H1 (cell line): Measurements from ENCODE around the gene JPT1. TPM values are rescaled to one million over a fixed set of nuclear protein-coding genes. Genes with fewer than 3 reads are reported as not detected.

Experiments
- CTCF ChIA-PET: fragments of 300-600 bp; sonication (Branson Sonifier 250); formaldehyde crosslinking; loops from one replicate; lab custom pipeline; 2021; ENCODE audit not compliant: partially characterized antibody; lab: Charles Lee
- POLR2A ChIA-PET: fragments of 300-600 bp; sonication (Branson Sonifier 250); formaldehyde crosslinking; loops from one replicate; lab custom pipeline; 2021; ENCODE audit warnings: inconsistent platforms; ENCODE audit not compliant: partially characterized antibody; lab: Charles Lee
- DNase-seq, 2 experiments: peaks; one replicate each; pipeline versions ENCODE4 v3.0.0 to v3.0.0-alpha.2; 2010 to 2022; ENCODE audit warnings: low spot score in 2 of 2, low read depth in 1 of 2, mixed read lengths in 1 of 2
- FAIRE-seq: peaks from 2 replicates; lab custom pipeline; 2011; peaks lifted over from hg19 to GRCh38; lab: Jason Lieb, UNC
- H2AFZ ChIP-seq: 2 replicates; pipeline ENCODE4 v1.8.1; 2012; ENCODE audit warnings: low read length, inconsistent platforms
- H2AK5ac ChIP-seq: 2 replicates; pipeline ENCODE4 v1.6.1; 2013; ENCODE audit warnings: low read depth, low read length
- H2BK120ac ChIP-seq: replicated peaks from 2 replicates; pipeline ENCODE3; 2013; ENCODE audit warnings: low read depth, low read length, inconsistent platforms
- H2BK12ac ChIP-seq: 2 replicates; pipeline ENCODE4 v1.6.1; 2013; ENCODE audit warnings: low read depth, low read length
- H2BK15ac ChIP-seq: 2 replicates; pipeline ENCODE4 v1.6.1; 2013; ENCODE audit warnings: low read length
- H2BK20ac ChIP-seq: 2 replicates; pipeline ENCODE4 v1.6.1; 2013; ENCODE audit warnings: low read length
- H2BK5ac ChIP-seq: 2 replicates; pipeline ENCODE4 v1.6.1; 2013; ENCODE audit warnings: low read depth, low read length
- H3K14ac ChIP-seq: 2 replicates; pipeline ENCODE4 v1.6.1; 2013; ENCODE audit warnings: inconsistent platforms; ENCODE audit not compliant: insufficient read length
- H3K18ac ChIP-seq: 2 replicates; pipeline ENCODE4 v1.6.1; 2013; ENCODE audit warnings: low read length; ENCODE audit errors: extremely low read depth
- H3K23ac ChIP-seq: 2 replicates; pipeline ENCODE4 v1.6.1; 2013; ENCODE audit warnings: inconsistent platforms; ENCODE audit not compliant: insufficient read length
- H3K23me2 ChIP-seq: 2 replicates; pipeline ENCODE4 v1.6.1; 2013; ENCODE audit warnings: low read depth, low read length
- H3K27ac ChIP-seq: 2 replicates; pipeline ENCODE4 v1.6.1; 2011; ENCODE audit warnings: low read depth, low read length, inconsistent platforms
- H3K27me3 ChIP-seq, 4 experiments: replicated peaks in 1 of 4; 1 replicate in 1 of 4; 2 replicates in 3 of 4; pipeline versions ENCODE4 v1.6.1 to v1.8.1; 2011 to 2013; ENCODE audit warnings: low read length in 3 of 4, mild to moderate bottlenecking in 3 of 4, inconsistent platforms in 2 of 4, mixed read lengths in 2 of 4, moderate library complexity in 1 of 4; ENCODE audit not compliant: control insufficient read depth in 3 of 4, insufficient read depth in 3 of 4; ENCODE audit errors: extremely low read depth in 1 of 4
- H3K36me3 ChIP-seq, 4 experiments: 2 replicates each; pipeline versions ENCODE4 v1.6.1 to v1.8.1; 2011 to 2013; ENCODE audit warnings: mild to moderate bottlenecking in 4 of 4, low read length in 3 of 4, moderate library complexity in 2 of 4, control low read depth in 1 of 4, inconsistent platforms in 1 of 4; ENCODE audit not compliant: insufficient read depth in 4 of 4, control insufficient read depth in 2 of 4
- H3K4ac ChIP-seq: replicated peaks from 2 replicates; pipeline ENCODE3; 2013; ENCODE audit warnings: low read length, low read depth, mixed read lengths, inconsistent platforms; ENCODE audit not compliant: insufficient read length
- H3K4me1 ChIP-seq, 4 experiments: replicated peaks in 1 of 4; 1 replicate in 1 of 4; 2 replicates in 3 of 4; pipeline versions ENCODE4 v1.6.1 to v1.8.1; 2011 to 2013; ENCODE audit warnings: low read length in 3 of 4, inconsistent platforms in 2 of 4, mixed read lengths in 1 of 4; ENCODE audit not compliant: insufficient read depth in 4 of 4, control insufficient read depth in 3 of 4
- H3K4me2 ChIP-seq, 2 experiments: 2 replicates each; pipeline versions ENCODE4 v1.6.1 to v1.8.1; 2011 to 2013; ENCODE audit warnings: low read depth in 2 of 2, low read length in 2 of 2, control low read depth in 1 of 2, inconsistent platforms in 1 of 2, mild to moderate bottlenecking in 1 of 2; ENCODE audit not compliant: insufficient read depth in 1 of 2
- H3K4me3 ChIP-seq, 4 experiments: fragments of 200-600, 300-600 bp in 1 of 4; sonication (generic), shearing (Covaris generic), sonication (Bioruptor Twin) in 1 of 4; 2 replicates each; pipeline versions ENCODE4 v1.5.1 to v1.8.1; 2011 to 2016; ENCODE audit warnings: low read length in 4 of 4, low read depth in 3 of 4, control low read depth in 2 of 4, inconsistent platforms in 2 of 4, mild to moderate bottlenecking in 2 of 4, mixed read lengths in 1 of 4, moderate library complexity in 1 of 4; ENCODE audit not compliant: insufficient read depth in 2 of 4; ENCODE audit errors: extremely low read depth in 1 of 4
- H3K56ac ChIP-seq: replicated peaks from 2 replicates; pipeline ENCODE3; 2013; ENCODE audit warnings: low read depth, mild to moderate bottlenecking, mixed read lengths, low read length, inconsistent platforms; ENCODE audit not compliant: insufficient read length
- H3K79me1 ChIP-seq: 2 replicates; pipeline ENCODE4 v1.6.1; 2013; ENCODE audit warnings: low read depth, low read length, control low read depth
- H3K79me2 ChIP-seq, 2 experiments: 2 replicates each; pipeline versions ENCODE4 v1.6.1 to v1.8.1; 2012 to 2013; ENCODE audit warnings: low read length in 2 of 2, mild to moderate bottlenecking in 2 of 2, inconsistent platforms in 1 of 2; ENCODE audit not compliant: insufficient read depth in 2 of 2, control insufficient read depth in 1 of 2
- H3K9ac ChIP-seq, 4 experiments: replicated peaks in 1 of 4; 1 replicate in 1 of 4; 2 replicates in 3 of 4; pipeline versions ENCODE4 v1.6.1 to v1.8.1; 2011 to 2013; ENCODE audit warnings: low read depth in 3 of 4, low read length in 3 of 4, control low read depth in 2 of 4, mild to moderate bottlenecking in 2 of 4, moderate library complexity in 2 of 4, inconsistent platforms in 1 of 4; ENCODE audit errors: extremely low read depth in 1 of 4
- H3K9me3 ChIP-seq, 2 experiments: 2 replicates each; pipeline versions ENCODE4 v1.6.1 to v1.8.1; 2012 to 2013; ENCODE audit warnings: mild to moderate bottlenecking in 2 of 2, moderate library complexity in 2 of 2, control low read depth in 1 of 2, inconsistent platforms in 1 of 2, low read depth in 1 of 2, low read length in 1 of 2, mixed read lengths in 1 of 2; ENCODE audit not compliant: insufficient read depth in 2 of 2
- H4K20me1 ChIP-seq, 2 experiments: replicated peaks in 1 of 2; 2 replicates each; pipeline versions ENCODE3 to v1.8.1; 2011 to 2013; ENCODE audit warnings: inconsistent platforms in 2 of 2, low read length in 2 of 2, mild to moderate bottlenecking in 1 of 2; ENCODE audit not compliant: insufficient read depth in 2 of 2, control insufficient read depth in 1 of 2
- H4K5ac ChIP-seq: 2 replicates; pipeline ENCODE4 v1.6.1; 2013; ENCODE audit warnings: low read length, low read depth, mixed read lengths, inconsistent platforms; ENCODE audit not compliant: insufficient read length
- H4K8ac ChIP-seq: 2 replicates; pipeline ENCODE4 v1.8.0; 2013; ENCODE audit warnings: mild to moderate bottlenecking, moderate library complexity, low read length, inconsistent platforms; ENCODE audit not compliant: insufficient read depth; ENCODE audit errors: extremely low read depth
- H4K91ac ChIP-seq: replicated peaks from 2 replicates; pipeline ENCODE3; 2013; ENCODE audit warnings: low read length, mixed read lengths, inconsistent platforms; ENCODE audit not compliant: insufficient read length
- HDAC2 ChIP-seq, 2 experiments: fragments of 300-600 bp in 1 of 2; sonication (generic) in 1 of 2; IDR thresholded peaks; 2 replicates each; pipeline ENCODE4 v1.6.1; 2011 to 2012; ENCODE audit warnings: low read depth in 2 of 2, low read length in 2 of 2, mild to moderate bottlenecking in 2 of 2, moderate library complexity in 2 of 2, borderline replicate concordance in 1 of 2, inconsistent platforms in 1 of 2
- KDM1A ChIP-seq: fragments of 200-600, 300-600 bp; sonication (generic); IDR thresholded peaks from 2 replicates; pipeline ENCODE4 v1.7.1; 2016; ENCODE audit warnings: mild to moderate bottlenecking, low read length, borderline replicate concordance
- POLR2A ChIP-seq, 2 experiments: IDR thresholded peaks; 1 replicate in 1 of 2; 2 replicates in 1 of 2; pipeline ENCODE4 v1.6.1; 2011; ENCODE audit warnings: low read depth in 2 of 2, low read length in 2 of 2, mild to moderate bottlenecking in 2 of 2; ENCODE audit errors: control extremely low read depth in 1 of 2
- POLR2AphosphoS5 ChIP-seq: IDR thresholded peaks from 2 replicates; pipeline ENCODE4 v1.6.1; 2011; ENCODE audit warnings: low read depth, low read length
- POU5F1 ChIP-seq: IDR thresholded peaks from 2 replicates; pipeline ENCODE4 v1.6.1; 2011; ENCODE audit warnings: low read depth, mild to moderate bottlenecking, low read length, moderate library complexity
- TBP ChIP-seq: IDR thresholded peaks from 2 replicates; pipeline ENCODE4 v1.6.1; 2011; ENCODE audit warnings: low read depth, low read length, improper control_type of control experiment
- WGBS, 2 experiments: shearing (Covaris generic) in 1 of 2; methylation state at CpG; one replicate each; pipeline versions ENCODE4 v1.1.6 to v1.1.7; 2013 to 2015; ENCODE audit warnings: low lambda C conversion rate in 2 of 2, mixed read lengths in 2 of 2, inconsistent platforms in 1 of 2, low coverage in 1 of 2, missing lambda C conversion rate in 1 of 2; ENCODE audit not compliant: insufficient replicate concordance in 2 of 2, insufficient coverage in 1 of 2, insufficient read length in 1 of 2; ENCODE audit errors: extremely low coverage in 1 of 2, missing lambda C conversion rate in 1 of 2; 5-methylcytosine and 5-hydroxymethylcytosine counted together
- polyA plus RNA-seq, 7 experiments: library from polyadenylated mRNA; depleted of rRNA in 3 of 7; stranded (reverse) in 5 of 7; unstranded in 2 of 7; fragments of >200 nt in 5 of 7; fragments of 200-250 nt in 2 of 7; gene quantifications; 1 replicate in 5 of 7; 2 replicates in 1 of 7; 4 replicates in 1 of 7; pipeline versions ENCODE4 v1.2.1 to v1.2.3, GENCODE V29; 2011 to 2013; ENCODE audit warnings: missing spikeins in 2 of 7, mixed read lengths in 2 of 7
- total RNA-seq: library from RNA; stranded (reverse); fragmentation: NEBNext Ultra II Directional; extraction: Animal tissue kit (Norgen Biotek cat#: 25700); gene quantifications from 2 replicates; pipeline ENCODE4 v1.2.1, GENCODE V29; 2021
- TF ChIP-seq, protein P1 (sequence below): IDR thresholded peaks from 2 replicates; pipeline ENCODE4 v1.6.1; 2011; ENCODE audit warnings: low read depth, mild to moderate bottlenecking, low read length; ENCODE audit not compliant: insufficient read depth

JPT1 gene
- total and polyA plus RNA-seq, 2 of the 8 experiments (the other 6 are each of a cell fraction or from before 2014, with no cell fraction given), result 154 to 369 TPM

DNA sequence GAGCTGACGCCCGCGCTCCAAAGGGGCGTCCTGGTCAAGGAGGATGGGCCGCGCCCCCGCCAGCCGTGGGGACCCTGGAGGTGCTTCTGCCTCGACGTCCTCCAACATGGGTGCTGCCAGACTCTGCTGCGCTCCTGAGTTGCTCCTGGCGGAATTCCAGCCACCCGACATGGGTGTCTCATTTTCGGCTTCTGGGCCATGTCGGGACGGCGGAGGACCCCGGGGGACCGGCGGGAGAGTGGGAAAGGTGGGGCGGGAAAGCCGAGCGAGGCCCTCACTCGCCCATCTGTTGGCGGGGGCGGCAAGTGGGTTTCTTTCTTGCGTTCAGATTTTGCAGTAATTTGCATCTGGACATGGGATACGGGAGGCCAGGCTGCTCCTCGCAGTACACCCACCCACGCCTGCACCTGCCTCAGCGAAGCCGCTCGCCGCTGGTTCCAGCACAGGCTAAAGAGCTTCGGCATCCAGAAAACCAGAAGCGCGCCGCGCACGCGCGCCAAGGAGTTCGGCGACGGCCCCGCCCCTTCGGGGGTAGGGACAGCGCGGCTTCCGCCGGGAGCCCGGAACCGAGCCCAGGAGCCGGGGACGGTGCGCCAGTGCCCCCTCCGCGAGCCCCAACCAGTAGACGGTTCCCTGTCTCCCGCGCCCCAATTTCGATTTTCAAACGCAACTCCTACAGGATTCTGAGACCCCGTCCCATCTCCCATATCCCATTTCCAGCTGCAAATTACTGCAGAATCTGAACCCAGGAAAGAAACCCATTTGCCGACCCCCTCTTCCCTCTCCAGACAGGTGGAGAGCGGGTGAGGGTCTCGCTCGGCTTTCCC, 44.7 kb downstream of the JPT1 start, which contains the start of gene ARMC7:
Gene ARMC7 (plus strand): TSS at position 563 of the 827 bp plus-strand sequence. CDS start 320 bp downstream, outside the sequence.
- Histone ChIP-seq H3K27ac (no peak within 1 kb of the TSS; the same call in 1 of the 2 replicates), H2AFZ (peak within 1 kb of the TSS; percentile 56), H3K4ac (peak within 1 kb of the TSS; percentile 79), H3K23ac (no peak within 1 kb of the TSS), H3K27me3 (no peaks in the 10 kb centered on the region), H4K20me1 (no peaks in the 10 kb centered on the region), H3K4me2 (peak within 1 kb of the TSS; percentile 82 to 98), H2BK20ac (no peak within 1 kb of the TSS), H3K9ac (peak within 1 kb of the TSS; percentile 25 to 71 (median 30)), H3K36me3 (no peaks in the 10 kb centered on the region), H3K9me3 (no peaks in the 10 kb centered on the region), H3K14ac (no peak within 1 kb of the TSS), H2BK12ac (no peak within 1 kb of the TSS), H3K18ac (peak within 1 kb of the TSS; percentile 78; the same call in 1 of the 2 replicates), H3K23me2 (peaks cover 12% of the 10 kb centered on the region; the same call in 1 of the 2 replicates), H4K8ac (peak within 1 kb of the TSS; percentile 71; the same call in 1 of the 2 replicates), H4K91ac (peak within 1 kb of the TSS; percentile 6), H2BK120ac (no peak within 1 kb of the TSS), H3K79me2 (0 out of 4 replicates have a peak, but pooled peaks cover 0 to 3% of the 10 kb centered on the region in 2 experiments), H3K4me3 (peak within 1 kb of the TSS; percentile 49 to 78 (median 75)), H3K56ac (peak within 1 kb of the TSS; percentile 70), H4K5ac (peak within 1 kb of the TSS; percentile 81), H3K4me1 (peaks cover 0 to 2% (median under 1%) of the 10 kb centered on the region in 4 experiments; a peak in 3 of 7 replicates), H3K79me1 (peaks cover 5% of the 10 kb centered on the region; the same call in 1 of the 2 replicates), H2BK15ac (no peak within 1 kb of the TSS), H2AK5ac (no peak within 1 kb of the TSS), H2BK5ac (no peak within 1 kb of the TSS)
- FAIRE-seq, result no peak
- WGBS, 2 experiments, result 2% methylated on average over 51 of the region's 68 CpGs; no CpG with 5 or more reads in 1 of the 2 experiments
- POLR2A ChIA-PET, result interaction anchor here (0.6 to 1.8 kb wide), 17 partner anchors 8 to 152 kb away, joined by 3 to 8 read pairs (median 4); partner anchors contain the start of genes GGA3, JPT1 and MRPS7
- DNase-seq, result peak in 1 of 2 experiments; percentile 97
- CTCF ChIA-PET, result interaction anchor here (0.6 to 9.6 kb wide), 9 partner anchors 17 to 331 kb away, joined by 3 to 239 read pairs (median 3); partner anchors contain the start of gene NT5C
- 0 out of 4 replicates have a peak, but pooled peaks of 1 of the 2 experiments have one; percentile 36 for TF ChIP-seq HDAC2 (IDR thresholded peaks at IDR 0.05; ENCODE audit: borderline replicate concordance in 1 of 2, low read depth in 2 of 2, low read length in 2 of 2)
- peak in 1 of 2 experiments; percentile 56; a peak in 2 of 3 replicates for TF ChIP-seq POLR2A (IDR thresholded peaks at IDR 0.05; ENCODE audit: control extremely low read depth in 1 of 2, low read depth in 2 of 2, low read length in 2 of 2)
- TF ChIP-seq KDM1A, result no peak
- peak; percentile 63 for TF ChIP-seq POLR2AphosphoS5
- TF ChIP-seq POU5F1, result no peak
- 0 out of 2 replicates have a peak, but pooled peaks have one; percentile 54 for TF ChIP-seq TBP
- TF ChIP-seq, protein P1, sequence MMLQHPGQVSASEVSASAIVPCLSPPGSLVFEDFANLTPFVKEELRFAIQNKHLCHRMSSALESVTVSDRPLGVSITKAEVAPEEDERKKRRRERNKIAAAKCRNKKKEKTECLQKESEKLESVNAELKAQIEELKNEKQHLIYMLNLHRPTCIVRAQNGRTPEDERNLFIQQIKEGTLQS, result no peak
